Activated CD4-positive, alpha-beta T cell treated with anti-CD3 and anti-CD28 coated beads for 1 hour (primary cell): ENCODE results near the gene UCN3.
"Not testable (repeated sequence)": the region's sequence is repeated elsewhere in the genome, so short reads cannot be mapped to it uniquely, and the experiment has no call there.

ENCODE experiments used
- DNase-seq: peaks from one replicate; pipeline ENCODE4 v3.0.0-alpha.2; 2020

Gene UCN3

DNA sequence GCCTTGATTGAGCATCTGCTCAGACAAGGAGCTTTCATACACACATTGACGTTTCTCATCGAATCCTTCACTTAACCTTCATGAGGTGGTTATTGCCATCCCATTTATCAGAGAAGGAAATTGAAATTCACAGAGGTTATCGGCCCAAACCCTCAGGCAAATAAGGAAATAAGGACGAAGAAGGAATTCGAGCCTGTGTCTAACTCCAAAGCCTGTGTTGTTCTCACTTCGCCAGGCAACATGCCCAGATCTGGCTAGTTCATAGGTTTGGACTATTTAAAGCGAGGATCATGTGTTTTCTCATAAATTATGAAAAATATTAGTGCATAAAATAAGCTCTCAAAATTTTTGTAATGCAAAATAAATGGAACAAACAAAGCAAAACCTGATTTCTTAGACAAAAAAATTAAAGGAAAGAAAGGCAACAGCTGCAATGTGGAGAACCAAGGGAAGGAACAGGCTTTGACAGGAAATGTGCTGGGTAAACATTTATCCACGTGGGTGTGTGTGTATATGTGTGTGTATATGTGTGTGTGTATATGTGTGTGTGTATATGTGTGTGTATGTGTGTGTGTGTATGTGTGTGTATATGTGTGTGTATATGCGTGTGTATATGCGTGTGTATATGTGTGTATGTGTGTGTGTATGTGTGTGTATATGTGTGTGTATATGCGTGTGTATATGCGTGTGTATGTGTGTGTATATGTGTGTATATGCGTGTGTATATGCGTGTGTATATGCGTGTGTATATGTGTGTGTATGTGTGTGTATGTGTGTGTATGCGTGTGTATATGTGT, 4.8 kb downstream of the UCN3 start:
- no peak for DNase-seq

GRCh38 chr10:5370493-5371352, 6.0 kb downstream of the UCN3 start:
- DNase-seq: no peak

- no peak for DNase-seq
Measured at GRCh38 chr10:5373307-5373706, 8.5 kb downstream of the UCN3 start.

DNA sequence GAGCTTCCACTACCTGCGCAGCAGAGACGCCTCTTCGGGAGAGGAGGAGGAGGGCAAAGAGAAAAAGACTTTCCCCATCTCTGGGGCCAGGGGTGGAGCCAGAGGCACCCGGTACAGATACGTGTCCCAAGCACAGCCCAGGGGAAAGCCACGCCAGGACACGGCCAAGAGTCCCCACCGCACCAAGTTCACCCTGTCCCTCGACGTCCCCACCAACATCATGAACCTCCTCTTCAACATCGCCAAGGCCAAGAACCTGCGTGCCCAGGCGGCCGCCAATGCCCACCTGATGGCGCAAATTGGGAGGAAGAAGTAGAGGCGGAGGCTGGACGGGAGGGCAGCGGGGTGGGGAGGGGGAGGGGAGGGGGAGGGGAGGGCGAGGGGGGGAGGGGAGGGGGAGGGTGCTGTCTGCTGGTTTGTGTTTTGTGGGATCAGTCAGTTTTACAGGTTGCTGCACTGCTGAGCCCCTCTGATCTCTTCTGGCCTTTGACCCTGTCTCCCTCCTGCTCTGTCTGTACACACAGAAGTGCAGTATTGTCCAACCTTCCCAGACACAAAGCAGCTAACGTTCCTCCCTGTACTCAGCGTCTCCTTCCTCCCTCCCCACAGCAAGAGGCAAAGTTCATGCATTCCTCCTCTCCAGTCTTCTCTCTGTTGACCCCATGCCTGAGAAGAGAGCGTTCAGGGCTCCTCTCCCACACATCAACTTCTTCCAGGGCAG, 9.3 kb downstream of the UCN3 start:
- DNase-seq: no peak

DNA sequence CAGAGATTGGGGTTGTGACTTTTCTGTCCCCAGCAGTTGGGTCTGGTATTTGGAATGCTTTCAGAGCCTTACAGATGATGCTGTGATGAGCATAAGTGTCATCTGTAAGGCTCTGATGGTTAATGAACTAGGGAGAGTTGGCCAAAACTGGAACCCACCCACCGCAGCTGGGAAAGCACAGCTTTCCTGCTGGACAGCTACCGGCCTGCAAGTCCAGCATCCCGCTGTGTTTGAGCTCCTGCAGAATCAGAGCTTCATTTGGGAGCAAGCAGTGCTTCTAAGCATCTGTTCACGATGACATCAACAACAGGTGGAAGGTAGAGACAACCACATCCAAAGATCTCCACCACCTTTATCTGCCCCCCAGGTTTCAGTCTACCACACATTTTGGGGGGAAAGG, 11.7 kb downstream of the UCN3 start:
- DNase-seq: no peak

- DNase-seq: not testable (repeated sequence)
Measured at GRCh38 chr10:5379202-5379601, 14.4 kb downstream of the UCN3 start.

DNA sequence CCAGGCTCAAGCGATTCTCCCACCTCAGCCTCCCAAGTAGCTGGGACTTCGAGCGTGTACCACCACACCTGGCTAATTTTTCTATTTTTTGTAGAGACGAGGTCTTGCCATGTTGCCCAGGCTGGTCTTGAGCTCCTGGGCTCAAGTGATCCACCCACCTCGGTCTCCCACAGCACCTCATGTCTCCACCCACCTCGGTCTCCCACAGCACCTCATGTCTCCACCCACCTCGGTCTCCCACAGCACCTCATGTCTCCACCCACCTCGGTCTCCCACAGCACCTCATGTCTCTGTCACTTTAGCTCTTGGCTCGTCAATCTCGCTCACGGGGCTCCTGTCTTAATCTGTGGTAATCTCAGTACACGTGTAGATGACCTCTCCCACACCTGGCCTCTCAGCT, 15.6 kb downstream of the UCN3 start:
- not testable (repeated sequence) for DNase-seq

GRCh38 chr10:5381187-5381586, 16.4 kb downstream of the UCN3 start:
- DNase-seq: no peak

DNA sequence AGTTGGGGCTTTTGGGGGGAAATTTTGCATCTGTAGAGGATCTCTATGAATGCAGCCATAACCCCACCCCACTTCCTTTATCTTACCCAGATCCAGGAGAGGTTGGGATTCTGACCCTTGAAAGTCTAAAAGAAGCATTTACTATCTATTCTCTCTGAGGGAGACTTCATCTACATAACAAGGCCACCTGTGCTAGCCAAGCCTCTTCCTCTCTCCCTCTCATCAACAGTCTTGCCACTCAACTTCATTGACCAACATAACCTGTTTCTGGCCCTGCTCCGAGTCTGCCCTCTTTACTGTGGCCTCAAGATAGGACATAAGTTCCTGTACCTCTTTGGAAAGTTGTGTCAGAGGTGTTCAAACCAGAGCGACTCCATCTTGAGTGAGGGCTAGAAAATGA, 20.5 kb downstream of the UCN3 start:
- DNase-seq: no peak

DNA sequence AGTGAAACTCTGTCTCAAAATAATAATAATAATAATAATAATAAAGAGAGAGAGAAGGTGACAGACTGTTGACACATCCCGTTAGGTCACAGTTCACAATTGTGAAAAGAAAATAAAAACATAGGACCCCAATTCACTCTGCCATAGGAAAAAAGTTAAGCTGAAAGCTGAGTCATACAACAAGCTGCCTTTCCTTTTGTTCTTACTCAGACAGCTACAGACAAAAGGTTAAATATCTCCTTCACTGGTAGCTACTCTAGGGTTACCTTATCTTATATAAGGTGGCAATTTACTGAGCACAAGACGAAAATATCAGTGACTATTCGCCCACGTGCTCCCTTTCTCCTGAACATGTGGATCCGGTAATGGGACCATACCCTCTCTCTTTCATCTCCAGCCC, 22.4 kb downstream of the UCN3 start:
- no peak for DNase-seq

DNA sequence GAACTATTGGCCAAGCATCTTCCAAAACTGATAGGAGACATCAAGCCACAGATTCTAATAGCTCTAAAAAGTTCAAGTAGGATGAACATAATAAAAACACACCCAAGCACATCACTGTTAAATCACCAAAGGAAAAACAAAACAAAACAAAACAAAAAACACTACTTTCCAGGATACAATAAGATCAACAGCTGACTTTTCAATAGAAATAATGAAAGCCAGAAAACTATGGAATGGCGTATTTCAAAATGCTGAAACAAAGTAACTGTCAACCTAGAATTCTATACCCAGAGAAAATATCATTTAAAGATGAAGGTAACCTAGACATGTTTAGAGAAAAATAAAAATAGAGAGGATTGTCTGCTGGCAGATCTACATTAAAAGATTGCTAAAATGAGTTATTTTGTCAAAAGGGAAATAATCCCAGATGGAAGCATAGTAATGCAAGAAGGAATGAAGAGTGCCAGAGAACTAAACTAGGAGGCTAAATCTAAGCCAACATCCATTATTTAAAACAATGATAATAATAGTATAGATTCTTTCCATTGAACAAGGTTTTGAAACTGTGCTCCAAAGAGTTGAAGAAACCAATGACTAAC, 25.9 kb downstream of the UCN3 start:
- no peak for DNase-seq

- no peak for DNase-seq
Measured at GRCh38 chr10:5391790-5392189, 27.0 kb downstream of the UCN3 start.

DNA sequence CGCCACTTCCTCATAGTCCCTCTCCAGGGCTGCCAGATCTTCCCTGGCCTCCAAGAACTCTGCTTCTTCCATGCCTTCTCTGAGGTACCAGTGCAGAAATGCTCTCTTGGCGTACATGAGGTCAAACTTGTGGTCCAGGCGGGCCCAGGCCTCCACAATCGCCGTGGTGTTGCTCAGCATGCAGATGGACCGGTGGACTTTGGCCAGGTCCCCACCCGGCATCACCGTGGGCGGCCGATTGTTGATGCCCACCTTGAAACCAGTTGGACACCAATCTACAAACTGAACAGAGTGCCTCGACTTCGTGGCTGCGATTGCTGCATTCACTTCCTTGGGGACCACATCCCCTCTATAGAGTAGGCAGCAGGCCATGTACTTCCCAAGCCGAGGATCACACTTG, 28.8 kb downstream of the UCN3 start:
- no peak for DNase-seq

DNA sequence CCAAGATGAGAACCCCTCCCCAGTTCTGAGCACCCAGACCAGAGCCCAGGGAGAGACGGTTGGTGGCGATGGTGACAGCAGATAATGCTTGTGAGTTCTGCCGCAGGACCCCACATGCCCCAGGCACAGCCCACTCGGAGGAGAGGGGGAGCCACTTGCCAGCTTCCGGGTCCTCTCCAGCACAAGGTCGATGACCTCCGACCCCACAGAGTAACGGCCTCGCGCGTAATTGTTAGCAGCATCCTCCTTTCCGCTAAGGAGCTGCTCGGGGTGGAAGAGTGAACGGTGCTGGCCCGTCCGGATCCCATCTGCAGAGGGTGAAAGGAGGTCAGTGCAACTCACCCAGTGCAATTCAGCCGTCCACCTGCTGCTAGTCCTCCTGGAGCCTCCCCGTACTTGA, 30.4 kb downstream of the UCN3 start:
- DNase-seq: no peak

- DNase-seq: no peak
Measured at GRCh38 chr10:5396556-5397300, 32.0 kb downstream of the UCN3 start.

DNA sequence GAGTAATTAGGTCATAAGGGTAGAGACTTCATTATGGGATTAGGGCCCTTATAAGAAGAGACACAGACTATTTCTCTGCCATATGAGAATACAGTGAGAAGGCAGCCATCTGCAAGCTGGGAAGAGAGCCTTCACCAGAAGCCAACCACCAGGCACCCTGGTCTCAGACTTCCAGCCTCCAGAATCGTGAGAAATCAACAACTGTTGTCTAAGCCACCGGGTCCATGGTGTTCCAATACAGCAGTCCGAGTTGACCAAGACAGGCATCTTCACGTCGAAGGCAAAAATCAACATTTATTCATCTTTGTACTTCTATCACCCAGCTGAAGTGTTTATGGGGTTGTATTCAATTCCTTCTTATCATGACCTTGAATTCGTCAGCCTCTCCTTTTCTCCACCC, 34.6 kb downstream of the UCN3 start:
- DNase-seq: no peak

- DNase-seq: no peak
Measured at GRCh38 chr10:5400468-5401240, 35.9 kb downstream of the UCN3 start.

DNA sequence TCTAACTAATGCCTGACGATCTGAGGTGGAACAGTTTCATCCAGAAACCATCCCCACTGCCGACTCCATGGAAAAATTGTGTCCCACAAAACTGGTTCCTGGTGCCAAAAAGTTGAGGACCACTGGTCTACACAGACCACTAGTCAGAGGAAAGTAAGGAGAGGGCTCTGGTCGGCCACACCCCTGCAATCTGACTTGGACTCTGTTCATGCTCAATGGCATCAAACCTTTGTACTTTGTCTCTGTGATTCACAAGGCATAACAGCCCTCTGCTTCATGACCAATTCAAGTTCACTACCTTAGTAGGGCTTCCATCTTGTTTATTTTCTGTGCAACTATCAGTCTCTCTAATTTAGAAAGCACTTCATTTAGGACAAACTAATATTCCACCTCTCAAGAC, 38.0 kb downstream of the UCN3 start:
- no peak for DNase-seq

- no peak for DNase-seq
Measured at GRCh38 chr10:5404208-5405041, 39.7 kb downstream of the UCN3 start, which contains the start of gene TUBAL3. TSS of gene TUBAL3 (minus strand) at chr10:5404828. CDS start at chr10:5404792, 36 bp downstream.

- no peak for DNase-seq
Measured at GRCh38 chr10:5406918-5407317, 42.2 kb downstream of the UCN3 start.

GRCh38 chr10:5410787-5411186, 46.0 kb downstream of the UCN3 start:
- DNase-seq: not testable (repeated sequence)
